HepG2 (cell line): Measurements from ENCODE around the gene TPRN. TPM values are rescaled to one million over a fixed set of nuclear protein-coding genes. Genes with fewer than 3 reads are reported as not detected.

ENCODE experiments used
- BATF2 ChIP-seq: sonication (generic); formaldehyde crosslinking; IDR thresholded peaks from 2 replicates; pipeline ENCODE4 v1.8.0; 2022; ENCODE audit warnings: mild to moderate bottlenecking, missing genetic modification reagents, moderate library complexity
- CBX2 ChIP-seq, 2 experiments: fragments of 200-600 bp in 1 of 2; sonication (generic); formaldehyde crosslinking in 1 of 2; IDR thresholded peaks; 2 replicates each; pipeline versions ENCODE4 v1.7.0 to v1.8.1; 2018 to 2022; ENCODE audit warnings: low read depth in 2 of 2, low read length in 1 of 2, mild to moderate bottlenecking in 1 of 2, missing genetic modification reagents in 1 of 2
- E2F2 ChIP-seq: sonication (generic); formaldehyde crosslinking; IDR thresholded peaks from 2 replicates; pipeline ENCODE4 v1.4.0; 2020; ENCODE audit warnings: missing genetic modification reagents, borderline replicate concordance
- MIER3 ChIP-seq: IDR thresholded peaks from 2 replicates; pipeline ENCODE4 v1.6.1; 2016; ENCODE audit warnings: missing compliant biosample characterization, borderline replicate concordance
- MLX ChIP-seq: IDR thresholded peaks from 2 replicates; pipeline ENCODE4 v1.6.1; 2016
- PATZ1 ChIP-seq: sonication (generic); formaldehyde crosslinking; IDR thresholded peaks from 2 replicates; pipeline ENCODE4 v1.4.0; 2020; ENCODE audit warnings: missing genetic modification reagents
- POLR2A ChIP-seq, 2 experiments: IDR thresholded peaks; 2 replicates each; pipeline ENCODE4 v1.6.1; 2011; ENCODE audit warnings: low read depth in 2 of 2, low read length in 2 of 2, mild to moderate bottlenecking in 1 of 2, moderate library complexity in 1 of 2; ENCODE audit not compliant: insufficient read depth in 1 of 2
- RCOR2 ChIP-seq: IDR thresholded peaks from 2 replicates; pipeline ENCODE4 v1.6.1; 2016; ENCODE audit warnings: missing biosample characterization, missing genetic modification reagents
- SCMH1 ChIP-seq: sonication (generic); formaldehyde crosslinking; IDR thresholded peaks from 2 replicates; pipeline ENCODE4 v1.9.0; 2021; ENCODE audit warnings: missing genetic modification reagents, mild to moderate bottlenecking, borderline replicate concordance
- SMYD3 ChIP-seq: sonication (generic); formaldehyde crosslinking; IDR thresholded peaks from 2 replicates; pipeline ENCODE4 v1.8.1; 2023; ENCODE audit warnings: mild to moderate bottlenecking, missing genetic modification reagents
- STAG1 ChIP-seq: sonication (generic); formaldehyde crosslinking; IDR thresholded peaks from 2 replicates; pipeline ENCODE4 v1.4.0; 2020; ENCODE audit warnings: missing genetic modification reagents
- TERF1 ChIP-seq: sonication (generic); formaldehyde crosslinking; IDR thresholded peaks from 2 replicates; pipeline ENCODE4 v1.8.0; 2022; ENCODE audit warnings: mild to moderate bottlenecking, missing genetic modification reagents, moderate library complexity
- TIGD3 ChIP-seq: sonication (generic); formaldehyde crosslinking; IDR thresholded peaks from 2 replicates; pipeline ENCODE4 v1.5.1; 2020; ENCODE audit warnings: mild to moderate bottlenecking, missing genetic modification reagents, borderline replicate concordance
- ZFAT ChIP-seq: sonication (generic); formaldehyde crosslinking; conservative IDR thresholded peaks from 2 replicates; pipeline ENCODE4 v1.8.1; 2023; ENCODE audit warnings: missing genetic modification reagents, inconsistent platforms
- ZNF143 ChIP-seq: sonication (generic); formaldehyde crosslinking; IDR thresholded peaks from 2 replicates; pipeline ENCODE4 v1.4.0; 2020; ENCODE audit warnings: missing genetic modification reagents
- ZNF280B ChIP-seq: sonication (generic); formaldehyde crosslinking; IDR thresholded peaks from 2 replicates; pipeline ENCODE4 v1.5.0; 2020; ENCODE audit warnings: missing genetic modification reagents, mild to moderate bottlenecking, borderline replicate concordance
- ZNF704 ChIP-seq: sonication (generic); formaldehyde crosslinking; IDR thresholded peaks from 2 replicates; pipeline ENCODE4 v1.8.1; 2023; ENCODE audit warnings: mild to moderate bottlenecking, inconsistent platforms, moderate library complexity, missing genetic modification reagents, borderline replicate concordance
- ZNF782 ChIP-seq: sonication (generic); formaldehyde crosslinking; IDR thresholded peaks from 2 replicates; pipeline ENCODE4 v1.4.0; 2020; ENCODE audit warnings: missing genetic modification reagents, mild to moderate bottlenecking, borderline replicate concordance
- polyA plus RNA-seq, 8 experiments: library from polyadenylated mRNA; depleted of rRNA in 3 of 8; stranded (reverse) in 7 of 8; unstranded in 1 of 8; fragments of >200 nt; fragmentation: Illumina TruSeq in 4 of 8; extraction: Trizol in 4 of 8; gene quantifications; 2 replicates each; pipeline versions ENCODE4 v1.2.1 to v1.2.3, GENCODE V29; 2011 to 2016; ENCODE audit warnings: low read depth in 4 of 8, missing spikeins in 1 of 8, mixed read lengths in 1 of 8; ENCODE audit not compliant: insufficient read depth in 1 of 8
- total RNA-seq, 5 experiments: library from RNA; depleted of rRNA; stranded (reverse); fragments of >200 nt; fragmentation: Illumina TruSeq; extraction: Trizol; gene quantifications; 2 replicates each; pipeline ENCODE4 v1.2.3, GENCODE V29; 2016; ENCODE audit warnings: low read depth in 1 of 5

Gene TPRN
- total and polyA plus RNA-seq, 2 of the 13 experiments (the other 11 are each of a cell fraction or from before 2014, with no cell fraction given): 10.1 to 19.2 TPM

GRCh38 chr9:137240318-137240840 lies 39.8 kb upstream of the TPRN start (continued):
- TF ChIP-seq ZFAT (no peak), TIGD3 (CRISPR knock-in tag) (peak; percentile 90; the same call in 1 of the 2 replicates), ZNF782 (CRISPR knock-in tag) (peak; percentile 93), MLX (no peak; the same call in 1 of the 2 replicates), CBX2 (IDR thresholded peaks at IDR 0.05; ENCODE audit: low read depth, low read length) (no peak), CBX2 (CRISPR knock-in tag; IDR thresholded peaks at IDR 0.05; ENCODE audit: low read depth) (no peak), ZNF280B (no peak; the same call in 1 of the 2 replicates), SCMH1 (CRISPR knock-in tag) (no peak), PATZ1 (peak; percentile 74), ZNF704 (peak; percentile 72; the same call in 1 of the 2 replicates), E2F2 (CRISPR knock-in tag) (0 out of 2 replicates have a peak, but pooled peaks have one; percentile 46), TERF1 (CRISPR knock-in tag) (no peak), MIER3 (CRISPR knock-in tag) (no peak), SMYD3 (CRISPR knock-in tag) (no peak), BATF2 (CRISPR knock-in tag) (0 out of 2 replicates have a peak, but pooled peaks have one; percentile 69), ZNF143 (CRISPR knock-in tag) (peak; percentile 71), RCOR2 (CRISPR knock-in tag) (no peak), STAG1 (CRISPR knock-in tag) (0 out of 2 replicates have a peak, but pooled peaks have one; percentile 10), POLR2A (IDR thresholded peaks at IDR 0.05; ENCODE audit: insufficient read depth in 1 of 2, low read depth in 2 of 2, low read length in 2 of 2) (peak in 1 of 2 experiments; percentile 50; a peak in 1 of 4 replicates)
